Colonic mucosa (tissue), 4 donors: ENCODE results near the gene CCDC91. TPM values are rescaled to one million over a fixed set of nuclear protein-coding genes. Genes with fewer than 3 reads are reported as not detected.
"Not testable (repeated sequence)": the region's sequence is repeated elsewhere in the genome, so short reads cannot be mapped to it uniquely, and the experiment has no call there.

Experiments
- DNase-seq: peaks from one replicate; pipeline ENCODE4 v3.0.0-alpha.2; 2020
- H3K27ac ChIP-seq: fragments of 200-600 bp; one replicate; pipeline ENCODE4 v1.8.0; 2021
- H3K27me3 ChIP-seq: fragments of 200-600 bp; one replicate; pipeline ENCODE4 v1.8.0; 2021
- H3K36me3 ChIP-seq: fragments of 200-600 bp; one replicate; pipeline ENCODE4 v1.8.0; 2021
- H3K4me1 ChIP-seq: fragments of 200-600 bp; one replicate; pipeline ENCODE4 v1.8.0; 2021; ENCODE audit warnings: mild to moderate bottlenecking
- H3K4me3 ChIP-seq: fragments of 200-600 bp; one replicate; pipeline ENCODE4 v1.8.0; 2021
- H3K9ac ChIP-seq, 2 donors: one replicate each; pipeline ENCODE4 v1.7.0; 2013; ENCODE audit warnings: control low read depth in 2 of 2, low read depth in 2 of 2, low read length in 2 of 2
- H3K9me3 ChIP-seq: fragments of 200-600 bp; one replicate; pipeline ENCODE4 v1.8.0; 2021
- CTCF ChIP-seq: fragments of 200-600 bp; IDR thresholded peaks from one replicate; pipeline ENCODE4 v1.8.0; 2022; ENCODE audit warnings: antibody characterized with exemption, mild to moderate bottlenecking
- intact Hi-C: fragments of 100-400 bp; cut with DNase I; formaldehyde crosslinking; loops from one replicate; pipeline ENCODE4 v1.14.1; 2022
- total RNA-seq, 2 donors: library from RNA; stranded (reverse); fragmentation: NEBNext Ultra II Directional in 1 of 2; extraction: Animal tissue kit (Norgen Biotek cat#: 25700) in 1 of 2; gene quantifications; one replicate each; pipeline ENCODE4 v1.2.1, GENCODE V29; 2021
- donor health status: healthy.
- donor health status: DM: no; HTN: no; CAD: no.
- donor health status: DM: no; HTN: no; CAD: no.

The CCDC91 gene
- total RNA-seq, 2 donors from 2014 or later, result 15.6 to 20.5 TPM

DNA sequence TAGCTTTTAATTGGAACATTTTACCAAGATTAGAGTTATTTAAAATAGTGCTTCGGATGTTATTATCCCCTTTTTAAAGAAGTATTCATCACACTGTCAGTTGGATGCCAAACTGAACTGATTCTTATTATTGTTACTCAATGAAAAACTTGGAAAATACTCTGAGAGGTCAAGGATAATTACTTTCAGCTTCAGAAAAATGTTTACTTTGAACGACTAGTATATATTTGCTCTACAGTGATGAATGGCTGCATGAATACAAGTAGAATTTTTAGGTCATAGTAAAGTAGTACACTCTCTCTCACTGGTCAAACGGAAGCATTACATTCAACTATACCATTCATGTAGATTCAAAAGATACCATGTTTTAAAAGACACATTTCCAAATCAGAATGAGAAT is 269.2 kb downstream of the CCDC91 start:
- intact Hi-C loops, result no loop called here
- no peak overlapping the region for H3K27ac ChIP-seq
- no peak for DNase-seq
- H3K9ac ChIP-seq, result no peak overlapping the region
- no peaks in the 10 kb centered on the region for H3K36me3 ChIP-seq
- H3K4me3 ChIP-seq, result no peak overlapping the region
- no peaks in the 10 kb centered on the region for H3K27me3 ChIP-seq
- no peaks in the 10 kb centered on the region for H3K9me3 ChIP-seq
- H3K4me1 ChIP-seq, result no peaks in the 10 kb centered on the region
- TF ChIP-seq CTCF, result no peak

GRCh38 chr12:28460420-28461130 is 270.3 kb downstream of the CCDC91 start:
- H3K4me3 ChIP-seq, result no peak overlapping the region
- no peaks in the 10 kb centered on the region for H3K4me1 ChIP-seq
- no peak for TF ChIP-seq CTCF
- no peak overlapping the region for H3K27ac ChIP-seq
- H3K36me3 ChIP-seq, result no peaks in the 10 kb centered on the region
- H3K27me3 ChIP-seq, result no peaks in the 10 kb centered on the region
- DNase-seq, result no peak
- no peaks in the 10 kb centered on the region for H3K9me3 ChIP-seq
- no peak overlapping the region for H3K9ac ChIP-seq
- intact Hi-C loops, result no loop called here

DNA sequence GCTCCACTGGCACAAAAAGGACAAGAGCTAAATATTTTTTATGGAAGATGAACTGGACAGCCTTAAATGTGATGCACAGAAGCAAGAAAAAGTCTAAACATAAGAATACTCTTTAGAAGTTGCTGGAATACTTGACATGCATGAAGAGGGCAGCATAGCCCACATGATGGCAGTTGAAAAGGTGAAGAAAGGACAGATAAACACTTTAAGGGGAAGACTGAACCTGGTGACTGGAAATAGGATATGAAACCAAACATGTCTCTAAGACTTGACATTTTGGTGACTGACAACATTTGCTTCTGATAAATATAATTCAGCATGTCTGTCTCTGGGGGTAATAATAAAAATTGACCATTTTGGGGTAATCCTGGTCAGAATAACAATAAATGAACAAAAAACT is 273.1 kb downstream of the CCDC91 start:
- Histone ChIP-seq H3K36me3 (no peaks in the 10 kb centered on the region), H3K27ac (no peak overlapping the region), H3K9ac (no peak overlapping the region), H3K4me3 (no peak overlapping the region), H3K9me3 (no peaks in the 10 kb centered on the region), H3K27me3 (no peaks in the 10 kb centered on the region), H3K4me1 (no peaks in the 10 kb centered on the region)
- no peak for TF ChIP-seq CTCF
- no peak for DNase-seq
- intact Hi-C loops, result no loop called here

GRCh38 chr12:28471762-28472161 is 281.5 kb downstream of the CCDC91 start:
- H3K9ac ChIP-seq, H3K4me3 ChIP-seq, H3K27me3 ChIP-seq, H3K4me1 ChIP-seq, H3K27ac ChIP-seq, intact Hi-C loops, DNase-seq, H3K9me3 ChIP-seq, H3K36me3 ChIP-seq: not testable (repeated sequence)

- DNase-seq, intact Hi-C loops, H3K27ac ChIP-seq, H3K4me1 ChIP-seq, H3K9me3 ChIP-seq, H3K27me3 ChIP-seq, H3K36me3 ChIP-seq, H3K4me3 ChIP-seq, H3K9ac ChIP-seq: not testable (repeated sequence)
These were observed 285.9 kb downstream of the CCDC91 start for GRCh38 chr12:28476206-28476605.

GRCh38 chr12:28479097-28479496 is 288.8 kb downstream of the CCDC91 start:
- H3K4me1 ChIP-seq, DNase-seq, H3K4me3 ChIP-seq, H3K9me3 ChIP-seq, intact Hi-C loops, H3K36me3 ChIP-seq, H3K27ac ChIP-seq, H3K9ac ChIP-seq, H3K27me3 ChIP-seq: not testable (repeated sequence)

GRCh38 chr12:28479683-28480082 is 289.4 kb downstream of the CCDC91 start:
- no peak for DNase-seq
- Histone ChIP-seq H3K27ac (no peak overlapping the region), H3K27me3 (no peaks in the 10 kb centered on the region), H3K9ac (no peak overlapping the region), H3K4me1 (no peaks in the 10 kb centered on the region), H3K4me3 (no peak overlapping the region), H3K36me3 (no peaks in the 10 kb centered on the region), H3K9me3 (no peaks in the 10 kb centered on the region)
- intact Hi-C loops, result no loop called here
- TF ChIP-seq CTCF, result no peak
